PC-3 (cell line): ENCODE results near the gene IL1RAPL2. TPM values are rescaled to one million over a fixed set of nuclear protein-coding genes. Genes with fewer than 3 reads are reported as not detected.
"Not testable (repeated sequence)": the region's sequence is repeated elsewhere in the genome, so short reads cannot be mapped to it uniquely, and the experiment has no call there.

Experiments
- ATAC-seq: fragments of 200-7000 bp; cut with Tn5 transposase; 2 replicates; pipeline ENCODE4 v1.9.1; 2020; ENCODE audit warnings: mild to moderate bottlenecking, moderate library complexity
- BruUV-seq: library from RNA; stranded (reverse); fragments of 400-500 nt; replicated peaks from 2 replicates; lab custom pipeline; 2021; lab: Mats Ljungman, UMichigan
- CTCF ChIA-PET: fragments of 300-600 bp; sonication (Branson Sonifier 250); formaldehyde crosslinking; loops from one replicate; lab custom pipeline; 2022; ENCODE audit warnings: antibody characterized with exemption; lab: Charles Lee
- POLR2A ChIA-PET: fragments of 300-600 bp; sonication (Branson Sonifier 250); formaldehyde crosslinking; loops from one replicate; lab custom pipeline; 2022; ENCODE audit warnings: antibody characterized with exemption; ENCODE audit not compliant: unreplicated experiment; lab: Charles Lee
- DNase-seq: peaks from one replicate; pipeline ENCODE4 v3.0.0-alpha.2; 2015
- H2AFZ ChIP-seq: fragments of 300-600 bp; sonication (generic); 2 replicates; pipeline ENCODE4 v1.6.0; 2016; ENCODE audit warnings: antibody characterized with exemption, low read length
- H3F3A ChIP-seq: fragments of 300-600 bp; sonication (generic); one replicate; pipeline ENCODE4 v1.6.0; 2017; ENCODE audit warnings: antibody characterized with exemption, low read length, control low read depth, mild to moderate bottlenecking; ENCODE audit not compliant: unreplicated experiment
- H3K27ac ChIP-seq: fragments of 300-600 bp; sonication (generic); 2 replicates; pipeline ENCODE4 v1.5.1; 2016; ENCODE audit warnings: mild to moderate bottlenecking, low read length
- H3K27me3 ChIP-seq: fragments of 300-600 bp; sonication (generic); 2 replicates; pipeline ENCODE4 v1.6.1; 2016; ENCODE audit warnings: low read length, mixed read lengths
- H3K36me3 ChIP-seq: fragments of 300-600 bp; sonication (generic); 2 replicates; pipeline ENCODE4 v1.6.1; 2016; ENCODE audit warnings: low read depth, mixed run types, low read length, mixed read lengths
- H3K4me1 ChIP-seq: fragments of 300-600 bp; sonication (generic); 2 replicates; pipeline ENCODE4 v1.5.1; 2016; ENCODE audit warnings: low read length; ENCODE audit not compliant: insufficient read depth
- H3K4me2 ChIP-seq: fragments of 300-600 bp; sonication (generic); 2 replicates; pipeline ENCODE4 v1.6.0; 2016; ENCODE audit warnings: low read length
- H3K4me3 ChIP-seq: fragments of 300-600 bp; sonication (generic); 2 replicates; pipeline ENCODE4 v1.5.1; 2016; ENCODE audit warnings: mild to moderate bottlenecking, low read length, mixed read lengths
- H3K79me2 ChIP-seq: fragments of 300-600 bp; sonication (generic); 2 replicates; pipeline ENCODE4 v1.6.1; 2017; ENCODE audit warnings: low read length, mixed read lengths
- H3K9ac ChIP-seq: fragments of 300-600 bp; sonication (generic); 2 replicates; pipeline ENCODE4 v1.6.0; 2016; ENCODE audit warnings: mild to moderate bottlenecking, low read length
- H3K9me2 ChIP-seq: fragments of 300-600 bp; sonication (generic); replicated peaks from 2 replicates; pipeline ENCODE4 v1.6.1; 2016; ENCODE audit warnings: mixed run types, low read length, mixed read lengths
- H3K9me3 ChIP-seq: fragments of 300-600 bp; sonication (generic); 2 replicates; pipeline ENCODE4 v1.6.1; 2016; ENCODE audit warnings: low read length, mixed read lengths
- H4K20me1 ChIP-seq: fragments of 300-600 bp; sonication (generic); 2 replicates; pipeline ENCODE4 v1.6.1; 2016; ENCODE audit warnings: low read length, mixed read lengths
- EZH2 ChIP-seq: fragments of 300-600 bp; sonication (generic); IDR thresholded peaks from one replicate; pipeline ENCODE4 v1.6.1; 2017; ENCODE audit warnings: antibody characterized with exemption, mild to moderate bottlenecking, low read length; ENCODE audit not compliant: unreplicated experiment
- EZH2phosphoT487 ChIP-seq: fragments of 300-600 bp; sonication (generic); IDR thresholded peaks from 2 replicates; pipeline ENCODE4 v1.6.1; 2018; ENCODE audit warnings: mild to moderate bottlenecking, antibody characterized with exemption, low read length, borderline replicate concordance
- intact Hi-C: fragments of 100-400 bp; cut with micrococcal nuclease; formaldehyde crosslinking; loops from 2 replicates; pipeline ENCODE4 v1.9.0; 2023
- total RNA-seq: library from RNA; depleted of rRNA; stranded (reverse); fragments of >200 nt; gene quantifications from 2 replicates; pipeline ENCODE4 v1.2.3, GENCODE V29; 2014
- TF ChIP-seq, protein P1 (sequence below): fragments of 300-600 bp; sonication (generic); conservative IDR thresholded peaks from 2 replicates; pipeline ENCODE4 v1.5.1; 2017; ENCODE audit warnings: antibody characterized with exemption, low read depth, mild to moderate bottlenecking, low read length

Gene IL1RAPL2
- total RNA-seq, 1 experiment from 2014 or later, result 0.62 TPM

GRCh38 chrX:104670051-104670450, 104.1 kb downstream of the IL1RAPL2 start:
- Histone ChIP-seq H3K27me3 (no peaks in the 10 kb centered on the region), H3K9me3 (no peaks in the 10 kb centered on the region), H3F3A (no peaks in the 10 kb centered on the region), H3K9ac (no peak overlapping the region), H3K4me2 (no peak overlapping the region), H2AFZ (no peak overlapping the region), H3K9me2 (no peaks in the 10 kb centered on the region), H3K4me3 (no peak overlapping the region), H3K4me1 (no peaks in the 10 kb centered on the region), H3K36me3 (no peaks in the 10 kb centered on the region), H4K20me1 (no peaks in the 10 kb centered on the region), H3K79me2 (no peaks in the 10 kb centered on the region), H3K27ac (no peak overlapping the region)
- ChIA-PET CTCF (no interaction called here), POLR2A (no interaction called here)
- no peak for ATAC-seq
- no peak for DNase-seq
- intact Hi-C loops, result no loop called here
- no TSS peak for BruUV-seq
- TF ChIP-seq EZH2, result no peak

DNA sequence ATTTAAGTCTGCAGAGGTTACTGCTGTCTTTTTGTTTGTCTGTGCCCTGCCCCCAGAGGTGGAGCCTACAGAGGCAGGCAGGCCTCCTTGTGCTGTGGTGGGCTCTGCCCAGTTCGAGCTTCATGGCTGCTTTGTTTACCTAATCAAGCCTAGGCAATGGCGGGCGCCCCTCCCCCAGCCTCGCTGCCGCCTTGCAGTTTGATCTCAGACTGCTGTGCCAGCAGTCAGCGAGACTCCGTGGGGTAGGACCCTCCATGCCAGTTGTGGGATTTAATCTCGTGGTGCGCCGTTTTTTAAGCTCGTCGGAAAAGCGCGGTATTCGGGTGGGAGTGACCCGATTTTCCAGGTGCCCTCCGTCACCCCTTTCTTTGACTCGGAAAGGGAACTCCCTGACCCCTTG, 111.5 kb downstream of the IL1RAPL2 start:
- H3K27ac ChIP-seq, DNase-seq, BruUV-seq, H3K9me2 ChIP-seq, H3K36me3 ChIP-seq, H3K79me2 ChIP-seq, ATAC-seq, intact Hi-C loops, CTCF ChIA-PET, H3K4me3 ChIP-seq, H3K9ac ChIP-seq, H3K4me2 ChIP-seq, POLR2A ChIA-PET, H4K20me1 ChIP-seq, H3F3A ChIP-seq, H2AFZ ChIP-seq, H3K27me3 ChIP-seq, H3K9me3 ChIP-seq: not testable (repeated sequence)
- peaks cover 35% of the 10 kb centered on the region for H3K4me1 ChIP-seq

- ATAC-seq (peak; percentile 93), DNase-seq (peak; percentile 79)
- Histone ChIP-seq H3K9me2 (no peaks in the 10 kb centered on the region), H2AFZ (peak overlapping the region; percentile 50), H3K9ac (peak overlapping the region; percentile 33; the same call in 1 of the 2 replicates), H4K20me1 (no peaks in the 10 kb centered on the region), H3F3A (peaks cover 6% of the 10 kb centered on the region), H3K9me3 (no peaks in the 10 kb centered on the region), H3K79me2 (no peaks in the 10 kb centered on the region), H3K27me3 (no peaks in the 10 kb centered on the region), H3K36me3 (no peaks in the 10 kb centered on the region), H3K4me3 (peak overlapping the region; percentile 24; the same call in 1 of the 2 replicates), H3K4me1 (peaks cover 35% of the 10 kb centered on the region), H3K4me2 (peak overlapping the region; percentile 62), H3K27ac (peak overlapping the region; percentile 78)
- CTCF ChIA-PET, result no interaction called here
- POLR2A ChIA-PET, result no interaction called here
- TF ChIP-seq, protein P1, sequence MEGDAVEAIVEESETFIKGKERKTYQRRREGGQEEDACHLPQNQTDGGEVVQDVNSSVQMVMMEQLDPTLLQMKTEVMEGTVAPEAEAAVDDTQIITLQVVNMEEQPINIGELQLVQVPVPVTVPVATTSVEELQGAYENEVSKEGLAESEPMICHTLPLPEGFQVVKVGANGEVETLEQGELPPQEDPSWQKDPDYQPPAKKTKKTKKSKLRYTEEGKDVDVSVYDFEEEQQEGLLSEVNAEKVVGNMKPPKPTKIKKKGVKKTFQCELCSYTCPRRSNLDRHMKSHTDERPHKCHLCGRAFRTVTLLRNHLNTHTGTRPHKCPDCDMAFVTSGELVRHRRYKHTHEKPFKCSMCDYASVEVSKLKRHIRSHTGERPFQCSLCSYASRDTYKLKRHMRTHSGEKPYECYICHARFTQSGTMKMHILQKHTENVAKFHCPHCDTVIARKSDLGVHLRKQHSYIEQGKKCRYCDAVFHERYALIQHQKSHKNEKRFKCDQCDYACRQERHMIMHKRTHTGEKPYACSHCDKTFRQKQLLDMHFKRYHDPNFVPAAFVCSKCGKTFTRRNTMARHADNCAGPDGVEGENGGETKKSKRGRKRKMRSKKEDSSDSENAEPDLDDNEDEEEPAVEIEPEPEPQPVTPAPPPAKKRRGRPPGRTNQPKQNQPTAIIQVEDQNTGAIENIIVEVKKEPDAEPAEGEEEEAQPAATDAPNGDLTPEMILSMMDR, result no peak
- TF ChIP-seq EZH2, result no peak
- no peak for TF ChIP-seq EZH2phosphoT487
- BruUV-seq, result no TSS peak
- intact Hi-C loops, result no loop called here
These were observed 113.2 kb downstream of the IL1RAPL2 start for GRCh38 chrX:104679175-104679574.

- Histone ChIP-seq H4K20me1 (no peaks in the 10 kb centered on the region), H3K36me3 (no peaks in the 10 kb centered on the region), H3K9ac (no peak overlapping the region), H3K9me2 (no peaks in the 10 kb centered on the region), H3K4me1 (peaks cover 35% of the 10 kb centered on the region), H3K27me3 (no peaks in the 10 kb centered on the region), H3K4me3 (no peak overlapping the region), H2AFZ (no peak overlapping the region), H3F3A (peaks cover 6% of the 10 kb centered on the region), H3K9me3 (no peaks in the 10 kb centered on the region), H3K79me2 (no peaks in the 10 kb centered on the region), H3K27ac (no peak overlapping the region), H3K4me2 (no peak overlapping the region)
- CTCF ChIA-PET, result no interaction called here
- no peak for ATAC-seq
- intact Hi-C loops, result no loop called here
- DNase-seq, result no peak
- POLR2A ChIA-PET, result no interaction called here
- TF ChIP-seq, protein P1, result no peak
- no peak for TF ChIP-seq EZH2
- TF ChIP-seq EZH2phosphoT487, result no peak
- no TSS peak for BruUV-seq
These were observed 115.2 kb downstream of the IL1RAPL2 start for GRCh38 chrX:104681214-104681613.
